ENCODE measurements around the gene ADAMTS9.

DNA sequence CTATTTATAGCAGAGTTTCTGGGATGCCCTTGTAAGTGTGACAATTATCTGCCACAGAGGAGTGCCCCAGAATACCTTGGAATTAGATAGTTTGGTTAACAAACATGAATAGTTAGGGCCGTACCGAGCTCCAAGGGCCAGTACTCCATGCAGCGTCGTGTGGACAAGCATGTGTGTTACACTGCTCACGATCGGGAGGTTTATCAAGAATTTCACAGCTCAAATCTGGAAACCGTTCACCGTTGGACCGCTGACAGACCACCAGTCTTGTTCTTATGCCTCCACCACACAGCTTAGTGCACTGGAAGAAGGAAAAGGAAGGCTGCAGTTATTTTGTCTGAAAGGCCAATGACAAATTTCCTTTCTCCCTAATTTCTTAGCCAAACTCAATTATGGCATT, 93.7 kb downstream of the ADAMTS9 start:
- TF ChIP-seq, protein P1, sequence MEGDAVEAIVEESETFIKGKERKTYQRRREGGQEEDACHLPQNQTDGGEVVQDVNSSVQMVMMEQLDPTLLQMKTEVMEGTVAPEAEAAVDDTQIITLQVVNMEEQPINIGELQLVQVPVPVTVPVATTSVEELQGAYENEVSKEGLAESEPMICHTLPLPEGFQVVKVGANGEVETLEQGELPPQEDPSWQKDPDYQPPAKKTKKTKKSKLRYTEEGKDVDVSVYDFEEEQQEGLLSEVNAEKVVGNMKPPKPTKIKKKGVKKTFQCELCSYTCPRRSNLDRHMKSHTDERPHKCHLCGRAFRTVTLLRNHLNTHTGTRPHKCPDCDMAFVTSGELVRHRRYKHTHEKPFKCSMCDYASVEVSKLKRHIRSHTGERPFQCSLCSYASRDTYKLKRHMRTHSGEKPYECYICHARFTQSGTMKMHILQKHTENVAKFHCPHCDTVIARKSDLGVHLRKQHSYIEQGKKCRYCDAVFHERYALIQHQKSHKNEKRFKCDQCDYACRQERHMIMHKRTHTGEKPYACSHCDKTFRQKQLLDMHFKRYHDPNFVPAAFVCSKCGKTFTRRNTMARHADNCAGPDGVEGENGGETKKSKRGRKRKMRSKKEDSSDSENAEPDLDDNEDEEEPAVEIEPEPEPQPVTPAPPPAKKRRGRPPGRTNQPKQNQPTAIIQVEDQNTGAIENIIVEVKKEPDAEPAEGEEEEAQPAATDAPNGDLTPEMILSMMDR (IDR thresholded peaks at IDR 0.05): no peak
- TF ChIP-seq POLR2A (IDR thresholded peaks at IDR 0.05): no peak
